NCI-H446 (cell line): ENCODE data around the gene DLGAP1.

Experiments used
- DNase-seq, 2 experiments: peaks; one replicate each; lab custom pipeline; 2025; lab: John Stamatoyannopoulos, UW

Gene DLGAP1

GRCh38 chr18:3867236-3867635 lies 587.9 kb downstream of the DLGAP1 start:
- DNase-seq, result no peak

GRCh38 chr18:3864669-3865298 lies 590.3 kb downstream of the DLGAP1 start:
- no peak for DNase-seq

GRCh38 chr18:3863593-3863992 lies 591.5 kb downstream of the DLGAP1 start:
- no peak for DNase-seq

GRCh38 chr18:3863006-3863405 lies 592.1 kb downstream of the DLGAP1 start:
- no peak for DNase-seq

- DNase-seq, result no peak
Measured at GRCh38 chr18:3861495-3861894, 593.6 kb downstream of the DLGAP1 start.

GRCh38 chr18:3857544-3857943 lies 597.6 kb downstream of the DLGAP1 start:
- DNase-seq, result no peak

GRCh38 chr18:3855966-3856365 lies 599.1 kb downstream of the DLGAP1 start:
- DNase-seq, result no peak

GRCh38 chr18:3852321-3852720 lies 602.8 kb downstream of the DLGAP1 start:
- DNase-seq, result no peak

- DNase-seq, result no peak
Measured at GRCh38 chr18:3851159-3851558, 603.9 kb downstream of the DLGAP1 start.

- no peak for DNase-seq
Measured at GRCh38 chr18:3848316-3848715, 606.8 kb downstream of the DLGAP1 start.

GRCh38 chr18:3845161-3845560 lies 609.9 kb downstream of the DLGAP1 start:
- no peak for DNase-seq

- DNase-seq, result peak; percentile 23 to 60
Measured at GRCh38 chr18:3842844-3843243, 612.3 kb downstream of the DLGAP1 start.

- DNase-seq, result no peak
Measured at GRCh38 chr18:3840766-3841165, 614.3 kb downstream of the DLGAP1 start.

- peak in 1 of 2 experiments; percentile 26 for DNase-seq
Measured at GRCh38 chr18:3839581-3839981, 615.5 kb downstream of the DLGAP1 start.

GRCh38 chr18:3836483-3837335 lies 618.4 kb downstream of the DLGAP1 start:
- DNase-seq, result no peak

GRCh38 chr18:3832025-3832638 lies 623.0 kb downstream of the DLGAP1 start:
- DNase-seq, result no peak

- no peak for DNase-seq
Measured at GRCh38 chr18:3830604-3831003, 624.5 kb downstream of the DLGAP1 start.

- DNase-seq, result no peak
Measured at GRCh38 chr18:3827236-3827845, 627.8 kb downstream of the DLGAP1 start.

GRCh38 chr18:3826021-3826420 lies 629.1 kb downstream of the DLGAP1 start:
- no peak for DNase-seq

- DNase-seq, result no peak
Measured at GRCh38 chr18:3824101-3824500, 631.0 kb downstream of the DLGAP1 start.

GRCh38 chr18:3823073-3823472 lies 632.0 kb downstream of the DLGAP1 start:
- no peak for DNase-seq

- DNase-seq, result no peak
Measured at GRCh38 chr18:3821524-3821923, 633.6 kb downstream of the DLGAP1 start.

- DNase-seq, result no peak
Measured at GRCh38 chr18:3819961-3820360, 635.1 kb downstream of the DLGAP1 start.
